ENCODE results near the gene BEND6. TPM values are rescaled to one million over a fixed set of nuclear protein-coding genes. Genes with fewer than 3 reads are reported as not detected.

The BEND6 gene
- total RNA-seq, 3 donors from 2014 or later: 0.17 to 1.4 (median 0.31) TPM

- no peak overlapping the region for H3K4me3 ChIP-seq
- intact Hi-C loops (cut with DNase I, micrococcal nuclease): loop anchor here in 1 of 2 donors (10.0 kb wide), 1 partner anchor 112 kb away; no protein-coding TSS in a partner anchor
- H3K4me1 ChIP-seq (ENCODE audit: low read depth): no peaks in the 10 kb centered on the region
- TF ChIP-seq CTCF (IDR thresholded peaks at IDR 0.05): no peak
- H3K36me3 ChIP-seq (ENCODE audit: low read depth): no peaks in the 10 kb centered on the region
- DNase-seq (no peak), ATAC-seq (no peak)
- H3K9me3 ChIP-seq: no peaks in the 10 kb centered on the region
Observed at GRCh38 chr6:57017069-57017468, 62.2 kb downstream of the BEND6 start.

DNA sequence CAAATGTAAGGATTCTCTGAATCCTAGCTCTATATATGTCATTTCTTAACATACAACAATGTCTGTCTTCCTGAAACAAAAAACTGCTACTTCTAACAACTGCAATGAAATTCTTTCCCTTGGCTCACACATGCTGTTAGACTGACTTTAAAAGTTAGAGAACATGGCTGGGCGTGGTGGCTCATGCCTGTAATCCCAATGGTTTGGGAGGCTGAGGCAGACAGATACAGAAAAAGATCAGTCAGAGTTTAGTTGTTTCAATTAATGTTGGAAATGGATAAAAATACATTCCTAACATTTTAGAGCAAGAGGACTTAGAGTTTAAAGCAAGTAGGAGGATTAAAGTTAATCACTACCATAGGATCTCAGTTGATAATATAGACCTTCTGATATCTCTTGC lies 62.9 kb downstream of the BEND6 start:
- no peak for ATAC-seq

GRCh38 chr6:57019434-57019833 lies 64.5 kb downstream of the BEND6 start:
- DNase-seq: no peak
- no peaks in the 10 kb centered on the region for H3K36me3 ChIP-seq (ENCODE audit: low read depth)
- no peak overlapping the region for H3K4me3 ChIP-seq
- TF ChIP-seq CTCF (IDR thresholded peaks at IDR 0.05): no peak
- H3K4me1 ChIP-seq (ENCODE audit: low read depth): no peaks in the 10 kb centered on the region
- no peak for ATAC-seq
- peaks cover 7% of the 10 kb centered on the region for H3K9me3 ChIP-seq
- intact Hi-C loops (cut with DNase I, micrococcal nuclease): loop anchor here in 1 of 2 donors (10.0 kb wide), 1 partner anchor 115 kb away; no protein-coding TSS in a partner anchor

More for the DNA sequence above, 62.9 kb downstream of the BEND6 start:
- no peak for TF ChIP-seq CTCF (IDR thresholded peaks at IDR 0.05)
- no peak for DNase-seq
- Histone ChIP-seq H3K4me1 (ENCODE audit: low read depth) (no peaks in the 10 kb centered on the region), H3K9me3 (no peaks in the 10 kb centered on the region), H3K36me3 (ENCODE audit: low read depth) (no peaks in the 10 kb centered on the region), H3K4me3 (no peak overlapping the region)
- intact Hi-C loops (cut with DNase I, micrococcal nuclease): loop anchor here in 1 of 2 donors (10.0 kb wide), 1 partner anchor 113 kb away; no protein-coding TSS in a partner anchor

GRCh38 chr6:57021086-57021720 lies 66.3 kb downstream of the BEND6 start:
- ATAC-seq (peak; percentile 47), DNase-seq (no peak)
- no peak for TF ChIP-seq CTCF (IDR thresholded peaks at IDR 0.05)
- H3K9me3 ChIP-seq: peaks cover 14% of the 10 kb centered on the region
- intact Hi-C loops (cut with DNase I, micrococcal nuclease): no loop called here
- H3K36me3 ChIP-seq (ENCODE audit: low read depth): no peaks in the 10 kb centered on the region
- H3K4me3 ChIP-seq: no peak overlapping the region
- H3K4me1 ChIP-seq (ENCODE audit: low read depth): no peaks in the 10 kb centered on the region

- no peak for TF ChIP-seq CTCF (IDR thresholded peaks at IDR 0.05)
- intact Hi-C loops (cut with DNase I, micrococcal nuclease): no loop called here
- H3K4me1 ChIP-seq (ENCODE audit: low read depth): no peaks in the 10 kb centered on the region
- H3K9me3 ChIP-seq: peaks cover 14% of the 10 kb centered on the region
- H3K36me3 ChIP-seq (ENCODE audit: low read depth): no peaks in the 10 kb centered on the region
- no peak overlapping the region for H3K4me3 ChIP-seq
- DNase-seq (no peak), ATAC-seq (no peak)
Observed at GRCh38 chr6:57024321-57024720, 69.4 kb downstream of the BEND6 start.
